GM18517 (cell line): ENCODE results near the gene ZNF675.
"Not testable (repeated sequence)": the region's sequence is repeated elsewhere in the genome, so short reads cannot be mapped to it uniquely, and the experiment has no call there.

ENCODE experiments used
- ATAC-seq: cut with Tn5 transposase; IDR thresholded peaks from one replicate; pipeline ENCODE4 v1.9.1; 2021; ENCODE audit warnings: mild to moderate bottlenecking, moderate library complexity; ENCODE audit not compliant: unreplicated experiment

The ZNF675 gene

DNA sequence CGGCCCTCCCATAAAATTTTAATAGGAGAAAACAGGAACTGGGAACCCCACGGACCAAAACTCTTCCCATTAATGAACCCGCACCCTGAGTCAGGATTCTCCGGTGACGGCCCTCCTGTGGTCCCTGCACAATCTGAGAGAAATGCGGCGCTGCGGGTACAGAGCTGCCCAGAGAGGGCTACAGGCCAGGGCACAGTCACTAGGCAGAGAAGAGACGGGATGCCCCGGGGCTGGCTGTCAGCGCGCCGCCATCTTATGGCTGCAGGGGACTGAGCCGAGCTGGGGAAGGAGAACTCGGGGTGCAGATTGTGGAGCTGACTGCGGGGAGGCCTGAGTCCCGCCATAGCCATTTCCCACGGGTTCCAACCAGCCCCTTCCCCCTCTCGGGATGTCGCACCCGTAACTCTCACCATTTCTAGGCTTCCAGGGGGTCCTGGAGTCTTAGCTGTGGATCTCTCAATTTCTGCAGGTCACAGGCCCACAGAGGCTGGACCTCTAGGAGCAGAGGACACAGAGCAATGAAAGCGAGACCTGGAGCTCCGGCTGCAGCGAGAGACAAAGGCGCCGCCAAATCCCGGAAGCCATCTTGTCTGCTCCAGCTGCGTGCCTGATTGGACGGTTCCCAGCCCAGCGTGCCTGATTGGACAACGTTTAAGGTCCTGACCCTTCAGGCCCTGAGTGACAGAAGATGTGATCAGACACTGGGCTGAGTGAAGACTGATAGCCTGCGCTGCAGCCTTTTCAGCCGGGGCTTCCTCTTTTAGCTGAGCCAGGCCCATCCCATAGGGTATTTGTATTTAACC, at the start of gene ZNF675:
Gene ZNF675, minus strand, starts transcription at position 592 of the 803 bp plus-strand sequence. Its CDS starts 179 bp downstream, at position 413.
- peak; percentile 80 for ATAC-seq

DNA sequence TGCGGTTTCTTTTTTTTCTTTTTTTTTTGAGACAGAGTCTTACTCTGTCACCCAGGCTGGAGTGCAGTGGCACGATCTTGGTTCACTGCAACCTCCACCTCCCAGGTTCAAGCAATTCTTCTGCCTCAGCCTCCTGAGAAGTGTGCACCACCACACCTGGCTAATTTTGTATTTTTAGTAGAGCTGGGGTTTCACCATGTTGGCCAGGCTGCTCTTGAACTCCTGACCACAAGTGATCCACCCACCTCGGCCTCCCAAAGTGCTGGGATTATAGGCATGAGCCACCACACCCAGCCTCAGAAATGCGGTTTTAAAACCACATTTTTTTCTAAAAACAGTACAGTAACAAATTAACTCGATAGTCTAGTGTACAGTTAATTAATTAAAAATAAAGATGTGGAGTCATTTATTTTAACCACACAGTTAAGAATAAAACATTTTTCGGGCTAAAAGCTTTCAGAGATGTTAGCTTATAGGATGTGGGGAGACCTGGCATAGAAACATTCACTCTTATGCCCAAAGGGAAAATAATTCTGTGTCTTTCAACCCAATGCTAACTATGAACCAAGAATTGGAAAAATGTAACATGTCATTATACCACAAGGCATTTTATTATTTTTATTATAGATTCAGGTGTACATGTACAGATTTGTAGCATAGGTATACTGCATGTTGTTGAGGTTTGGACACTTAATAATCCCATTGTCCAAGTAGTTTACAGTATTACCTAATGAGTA, 43.9 kb upstream of the ZNF675 start:
- ATAC-seq: not testable (repeated sequence)

GRCh38 chr19:23724161-23724560, 37.1 kb upstream of the ZNF675 start:
- not testable (repeated sequence) for ATAC-seq

DNA sequence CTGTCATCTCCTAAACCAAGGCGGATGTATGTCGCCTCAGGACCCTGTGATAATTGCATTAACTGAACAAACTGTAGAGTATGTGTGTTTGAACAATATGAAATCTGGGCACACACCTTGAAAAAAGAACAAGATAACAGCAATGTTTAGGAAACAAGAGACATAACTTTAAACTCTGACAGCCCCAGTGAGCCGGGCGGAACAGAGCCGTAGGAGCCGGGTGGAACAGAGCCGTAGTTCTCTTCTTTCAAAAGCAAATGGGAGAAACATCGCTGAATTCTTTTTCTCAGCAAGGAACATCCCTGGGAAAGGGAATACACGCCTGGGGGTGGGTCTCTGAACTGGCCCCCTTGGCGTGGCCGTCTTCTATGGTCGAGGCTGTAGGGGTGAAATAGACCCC, 31.8 kb upstream of the ZNF675 start:
- ATAC-seq: no peak

DNA sequence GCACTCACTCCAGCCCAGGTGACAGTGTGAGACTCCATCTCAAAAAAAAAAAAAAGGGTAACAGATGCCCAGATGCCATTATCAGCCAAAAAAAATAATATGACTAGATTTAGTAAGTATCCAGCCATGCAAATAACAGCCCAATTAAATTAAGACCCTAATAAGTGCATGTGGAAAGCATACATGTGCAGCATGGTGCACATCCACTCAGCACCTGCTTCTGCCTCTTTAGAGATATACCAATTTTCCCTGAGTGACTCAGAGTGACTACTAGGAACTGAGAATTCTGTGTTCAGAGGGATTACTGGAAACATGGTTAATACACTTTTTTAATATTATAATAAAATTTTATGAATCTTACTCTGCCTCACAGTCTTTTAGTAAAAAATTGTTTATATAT, 29.8 kb upstream of the ZNF675 start:
- ATAC-seq: no peak

DNA sequence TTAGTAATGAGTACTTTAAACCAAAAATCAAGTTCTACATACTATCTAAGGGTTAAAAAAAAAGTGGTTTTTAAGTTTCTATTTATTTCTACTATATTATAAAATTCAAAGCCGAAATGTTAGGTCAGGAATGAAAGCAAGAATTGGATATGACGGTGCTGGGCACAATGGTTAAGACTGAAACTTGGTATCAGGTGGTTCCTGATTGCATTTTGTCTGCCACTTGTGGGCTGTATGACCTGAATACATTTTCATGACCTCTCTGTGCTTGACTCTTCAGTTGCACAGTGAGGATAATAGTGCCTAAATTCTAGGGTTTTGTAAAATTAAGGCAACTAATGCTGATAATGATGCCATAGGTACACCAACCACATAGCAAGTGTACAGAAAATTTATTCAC, 22.3 kb upstream of the ZNF675 start:
- ATAC-seq: no peak

GRCh38 chr19:23706657-23707056, 19.6 kb upstream of the ZNF675 start:
- no peak for ATAC-seq

- no peak for ATAC-seq
Measured at GRCh38 chr19:23699521-23699860, 12.5 kb upstream of the ZNF675 start.

GRCh38 chr19:23698711-23699520, 11.9 kb upstream of the ZNF675 start:
- no peak for ATAC-seq

DNA sequence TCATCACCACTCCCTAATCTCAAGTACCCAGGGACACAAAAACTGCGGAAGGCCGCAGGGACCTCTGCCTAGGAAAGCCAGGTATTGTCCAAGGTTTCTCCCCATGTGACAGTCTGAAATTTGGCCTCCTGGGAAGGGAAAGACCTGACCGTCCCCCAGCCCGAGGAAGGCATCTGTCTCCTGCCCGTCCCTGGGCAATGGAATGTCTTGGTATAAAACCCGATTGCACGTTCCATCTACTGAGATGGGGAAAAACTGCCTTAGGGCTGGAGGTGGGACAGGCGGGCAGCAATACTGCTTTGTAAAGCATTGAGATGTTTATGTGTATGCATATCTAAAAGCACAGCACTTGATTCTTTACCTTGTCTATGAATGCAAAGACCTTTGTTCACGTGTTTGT, 5.9 kb upstream of the ZNF675 start:
- not testable (repeated sequence) for ATAC-seq

DNA sequence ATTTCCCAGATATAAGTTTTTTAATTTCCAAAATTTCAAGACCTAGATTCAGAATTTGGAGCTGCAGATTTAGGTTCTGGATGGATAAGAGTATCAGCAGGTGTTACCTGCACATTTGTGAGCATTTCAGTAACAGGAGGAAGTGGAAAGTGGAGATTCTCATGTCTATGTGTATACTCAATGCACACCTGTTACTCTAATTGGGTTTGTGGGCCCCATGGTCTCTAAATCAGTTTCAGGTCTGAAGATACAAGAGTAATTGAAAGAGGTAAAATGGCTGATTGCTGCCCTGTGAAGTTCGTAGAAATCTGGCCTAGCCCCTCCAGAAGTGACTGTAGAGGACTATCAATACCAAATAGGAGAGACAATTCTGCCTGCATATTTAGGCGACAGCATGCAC, 13.9 kb downstream of the ZNF675 start:
- ATAC-seq: no peak

DNA sequence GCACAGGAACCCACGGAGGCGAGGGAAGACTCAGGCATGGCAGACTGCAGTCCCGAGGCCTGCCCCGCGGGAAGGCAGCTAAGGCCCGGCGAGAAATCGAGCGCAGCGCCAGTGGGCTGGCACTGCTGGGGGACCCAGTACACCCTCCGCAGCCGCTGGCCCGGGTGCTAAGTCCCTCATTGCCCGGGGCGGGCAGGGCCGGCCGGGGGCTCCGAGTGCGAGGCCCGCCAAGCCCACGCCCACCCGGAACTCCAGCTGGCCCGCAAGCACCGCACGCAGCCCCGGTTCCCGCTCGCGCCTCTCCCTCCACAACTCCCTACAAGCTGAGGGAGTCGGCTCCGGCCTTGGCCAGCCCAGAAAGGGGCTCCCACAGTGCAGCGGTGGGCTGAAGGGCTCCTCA, 18.4 kb downstream of the ZNF675 start:
- not testable (repeated sequence) for ATAC-seq

DNA sequence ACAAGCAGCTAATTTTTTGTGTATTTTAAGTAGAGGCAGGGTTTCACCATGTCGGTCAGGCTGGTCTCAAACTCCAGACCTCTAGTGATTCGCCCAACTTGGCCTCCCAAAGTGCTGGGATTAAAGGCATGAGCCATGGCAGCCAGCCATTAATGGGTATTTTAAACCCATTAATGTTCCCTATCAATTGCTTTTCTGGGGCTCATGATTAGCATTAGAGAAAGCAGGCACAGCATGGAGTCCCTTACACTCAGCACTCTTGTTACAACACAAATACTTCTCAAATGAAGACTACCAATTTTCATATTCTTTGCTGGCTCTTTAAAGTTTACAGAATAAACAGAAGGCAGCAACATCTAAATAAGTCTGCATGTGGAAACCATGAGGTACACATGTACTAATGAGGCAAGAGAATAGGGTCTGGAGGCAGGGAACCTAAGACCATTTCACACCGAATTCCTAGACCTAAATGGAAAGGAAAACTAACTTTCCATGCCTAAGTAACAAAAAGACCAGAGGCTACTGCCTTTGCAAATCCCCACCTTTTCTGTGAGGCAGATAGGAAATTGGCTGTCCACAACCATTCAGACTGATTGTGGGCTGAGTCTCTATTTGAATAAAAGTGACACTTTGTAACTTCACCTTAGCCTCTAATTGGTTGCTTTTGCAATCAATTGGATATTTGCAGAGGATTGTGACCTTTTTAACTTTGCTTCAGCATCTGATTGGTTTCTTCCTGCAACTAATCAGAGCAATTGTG, 21.2 kb downstream of the ZNF675 start:
- no peak for ATAC-seq

- ATAC-seq: not testable (repeated sequence)
Measured at GRCh38 chr19:23649817-23650216, 37.2 kb downstream of the ZNF675 start.
